T1000 (cell line): ENCODE results near the gene ANXA9.

ENCODE experiments used
- DNase-seq: peaks from one replicate; lab custom pipeline; 2025; ENCODE audit warnings: mixed read lengths; lab: John Stamatoyannopoulos, UW

Gene ANXA9

GRCh38 chr1:150981805-150982712 lies at the start of gene ANXA9:
Gene ANXA9 (plus strand): TSS chr1:150982292. CDS start chr1:150983106, 814 bp downstream.
- no peak for DNase-seq

- DNase-seq: no peak
Measured at GRCh38 chr1:150944856-150945255, 37.2 kb upstream of the ANXA9 start.

- no peak for DNase-seq
Measured at GRCh38 chr1:150954708-150955107, 27.4 kb upstream of the ANXA9 start.

- no peak for DNase-seq
Measured at GRCh38 chr1:150955280-150955679, 26.8 kb upstream of the ANXA9 start.

GRCh38 chr1:150957666-150958065 lies 24.4 kb upstream of the ANXA9 start:
- DNase-seq: no peak

- no peak for DNase-seq
Measured at GRCh38 chr1:150960646-150961045, 21.4 kb upstream of the ANXA9 start.

- no peak for DNase-seq
Measured at GRCh38 chr1:150961756-150962155, 20.3 kb upstream of the ANXA9 start.

GRCh38 chr1:150963321-150964163 lies 18.6 kb upstream of the ANXA9 start:
- no peak for DNase-seq

- DNase-seq: no peak
Measured at GRCh38 chr1:150964164-150964489, 18.0 kb upstream of the ANXA9 start.

- DNase-seq: no peak
Measured at GRCh38 chr1:150965605-150966004, 16.5 kb upstream of the ANXA9 start.

GRCh38 chr1:150966011-150966410 lies 16.1 kb upstream of the ANXA9 start:
- no peak for DNase-seq

GRCh38 chr1:150967936-150968335 lies 14.2 kb upstream of the ANXA9 start:
- no peak for DNase-seq

- DNase-seq: no peak
Measured at GRCh38 chr1:150968491-150968890, 13.6 kb upstream of the ANXA9 start.

- DNase-seq: no peak
Measured at GRCh38 chr1:150969626-150970025, 12.5 kb upstream of the ANXA9 start.

GRCh38 chr1:150970808-150971582 lies 11.1 kb upstream of the ANXA9 start:
- DNase-seq: no peak

- no peak for DNase-seq
Measured at GRCh38 chr1:150971583-150972416, 10.3 kb upstream of the ANXA9 start.

- DNase-seq: no peak
Measured at GRCh38 chr1:150972417-150972940, 9.6 kb upstream of the ANXA9 start.

- DNase-seq: no peak
Measured at GRCh38 chr1:150973258-150973835, 8.7 kb upstream of the ANXA9 start.

GRCh38 chr1:150973836-150974579 lies 8.1 kb upstream of the ANXA9 start:
- DNase-seq: no peak
